Raji (cell line): Measurements from ENCODE around the gene IFIT1.

Experiments used
- POLR2A ChIP-seq: IDR thresholded peaks from 2 replicates; pipeline ENCODE4 v1.6.1; 2011; ENCODE audit warnings: low read depth, low read length, control low read depth; ENCODE audit not compliant: insufficient read depth

IFIT1 gene

GRCh38 chr10:89414879-89415821 lies 22.7 kb downstream of the IFIT1 start:
- TF ChIP-seq POLR2A = no peak

GRCh38 chr10:89416465-89416864 lies 24.0 kb downstream of the IFIT1 start:
- TF ChIP-seq POLR2A = no peak

- TF ChIP-seq POLR2A = no peak
These were observed 27.1 kb downstream of the IFIT1 start for GRCh38 chr10:89419548-89419947.

- no peak for TF ChIP-seq POLR2A
These were observed 28.6 kb downstream of the IFIT1 start for GRCh38 chr10:89421018-89421476.

- TF ChIP-seq POLR2A = no peak
These were observed 32.6 kb downstream of the IFIT1 start for GRCh38 chr10:89425000-89425399.

- no peak for TF ChIP-seq POLR2A
These were observed 33.9 kb downstream of the IFIT1 start for GRCh38 chr10:89426230-89426868.

- no peak for TF ChIP-seq POLR2A
These were observed 35.2 kb downstream of the IFIT1 start for GRCh38 chr10:89427629-89428028.

- no peak for TF ChIP-seq POLR2A
These were observed 36.5 kb downstream of the IFIT1 start for GRCh38 chr10:89428877-89429276.

GRCh38 chr10:89431977-89432376 lies 39.6 kb downstream of the IFIT1 start:
- TF ChIP-seq POLR2A = no peak

- no peak for TF ChIP-seq POLR2A
These were observed 46.1 kb downstream of the IFIT1 start for GRCh38 chr10:89438525-89438924.

- no peak for TF ChIP-seq POLR2A
These were observed 48.0 kb downstream of the IFIT1 start for GRCh38 chr10:89440226-89441009.

GRCh38 chr10:89442289-89442688 lies 49.9 kb downstream of the IFIT1 start:
- no peak for TF ChIP-seq POLR2A

GRCh38 chr10:89450901-89451300 lies 58.5 kb downstream of the IFIT1 start:
- TF ChIP-seq POLR2A = no peak

GRCh38 chr10:89452193-89452592 lies 59.8 kb downstream of the IFIT1 start:
- no peak for TF ChIP-seq POLR2A
